ENCODE data around the gene CDC42SE2. TPM values are rescaled to one million over a fixed set of nuclear protein-coding genes. Genes with fewer than 3 reads are reported as not detected.

The CDC42SE2 gene
- total RNA-seq, 1 donor from 2014 or later = 73.2 TPM

DNA sequence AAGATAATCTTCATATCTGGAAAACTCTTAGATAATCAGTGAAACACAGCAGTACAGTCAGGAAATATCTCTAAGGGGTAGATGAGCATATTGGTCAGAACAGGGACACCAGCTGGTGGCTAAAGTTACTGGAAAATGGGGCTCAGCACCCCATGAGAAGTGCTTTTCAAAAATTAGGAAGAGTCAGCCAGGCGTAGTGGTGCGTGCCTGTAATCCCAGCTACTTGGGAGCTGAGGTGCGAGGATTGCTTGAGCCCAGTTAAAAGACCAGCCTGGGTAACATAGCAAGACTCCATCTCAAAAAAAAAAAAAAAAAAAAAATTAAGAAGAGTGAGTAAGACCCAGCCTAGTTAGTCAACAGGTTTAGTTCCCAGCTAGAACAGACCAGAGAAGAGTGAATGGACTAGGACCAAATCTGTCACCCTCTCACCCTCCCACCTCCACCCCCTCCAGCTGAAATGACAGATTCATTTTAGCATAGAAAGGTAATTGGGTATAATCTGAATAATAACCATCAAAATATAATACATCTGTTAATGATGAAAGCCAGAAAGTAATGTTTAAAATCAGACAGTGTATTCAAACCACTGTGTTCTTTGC is 120.9 kb downstream of the CDC42SE2 start:
- TF ChIP-seq, protein P1, sequence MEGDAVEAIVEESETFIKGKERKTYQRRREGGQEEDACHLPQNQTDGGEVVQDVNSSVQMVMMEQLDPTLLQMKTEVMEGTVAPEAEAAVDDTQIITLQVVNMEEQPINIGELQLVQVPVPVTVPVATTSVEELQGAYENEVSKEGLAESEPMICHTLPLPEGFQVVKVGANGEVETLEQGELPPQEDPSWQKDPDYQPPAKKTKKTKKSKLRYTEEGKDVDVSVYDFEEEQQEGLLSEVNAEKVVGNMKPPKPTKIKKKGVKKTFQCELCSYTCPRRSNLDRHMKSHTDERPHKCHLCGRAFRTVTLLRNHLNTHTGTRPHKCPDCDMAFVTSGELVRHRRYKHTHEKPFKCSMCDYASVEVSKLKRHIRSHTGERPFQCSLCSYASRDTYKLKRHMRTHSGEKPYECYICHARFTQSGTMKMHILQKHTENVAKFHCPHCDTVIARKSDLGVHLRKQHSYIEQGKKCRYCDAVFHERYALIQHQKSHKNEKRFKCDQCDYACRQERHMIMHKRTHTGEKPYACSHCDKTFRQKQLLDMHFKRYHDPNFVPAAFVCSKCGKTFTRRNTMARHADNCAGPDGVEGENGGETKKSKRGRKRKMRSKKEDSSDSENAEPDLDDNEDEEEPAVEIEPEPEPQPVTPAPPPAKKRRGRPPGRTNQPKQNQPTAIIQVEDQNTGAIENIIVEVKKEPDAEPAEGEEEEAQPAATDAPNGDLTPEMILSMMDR (IDR thresholded peaks at IDR 0.05; ENCODE audit: insufficient read depth, low read length, severe bottlenecking) = no peak
- DNase-seq (ENCODE audit: low read depth) (no peak), FAIRE-seq (no peak)
- H3K4me3 ChIP-seq (ENCODE audit: low read depth, low read length) = no peak overlapping the region
- peaks cover 3% of the 10 kb centered on the region for H3K36me3 ChIP-seq (ENCODE audit: control insufficient read depth, insufficient read depth, low read length)
- H3K27me3 ChIP-seq (ENCODE audit: control insufficient read depth, insufficient read depth, low read length) = no peaks in the 10 kb centered on the region

GRCh38 chr5:131386124-131386523 is 122.3 kb downstream of the CDC42SE2 start:
- H3K36me3 ChIP-seq (ENCODE audit: control insufficient read depth, insufficient read depth, low read length) = peaks cover 4% of the 10 kb centered on the region
- FAIRE-seq (no peak), DNase-seq (ENCODE audit: low read depth) (no peak)
- no peak overlapping the region for H3K4me3 ChIP-seq (ENCODE audit: low read depth, low read length)
- TF ChIP-seq, protein P1 (IDR thresholded peaks at IDR 0.05; ENCODE audit: insufficient read depth, low read length, severe bottlenecking) = no peak
- no peaks in the 10 kb centered on the region for H3K27me3 ChIP-seq (ENCODE audit: control insufficient read depth, insufficient read depth, low read length)

DNA sequence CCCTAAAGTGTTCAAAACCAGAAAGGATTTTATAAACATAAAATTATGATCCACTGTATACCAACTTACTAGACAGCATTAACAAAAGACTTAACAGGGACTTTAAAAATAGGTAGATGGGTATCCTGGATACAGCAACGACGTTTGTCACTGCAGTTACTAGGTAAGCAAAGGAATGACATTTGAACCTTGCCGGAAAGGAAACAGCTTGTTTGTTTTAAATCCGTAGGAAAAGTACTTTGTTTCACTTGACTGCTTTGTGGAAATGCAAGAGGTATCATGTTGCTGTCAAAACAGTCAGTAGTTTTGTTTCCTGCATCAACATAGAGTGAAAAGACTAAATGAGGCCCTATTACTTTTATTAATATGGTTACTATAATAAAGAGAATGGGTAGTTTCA is 122.9 kb downstream of the CDC42SE2 start:
- H3K4me3 ChIP-seq (ENCODE audit: low read depth, low read length) = no peak overlapping the region
- FAIRE-seq (no peak), DNase-seq (ENCODE audit: low read depth) (no peak)
- TF ChIP-seq, protein P1 (IDR thresholded peaks at IDR 0.05; ENCODE audit: insufficient read depth, low read length, severe bottlenecking) = no peak
- no peaks in the 10 kb centered on the region for H3K27me3 ChIP-seq (ENCODE audit: control insufficient read depth, insufficient read depth, low read length)
- peaks cover 5% of the 10 kb centered on the region for H3K36me3 ChIP-seq (ENCODE audit: control insufficient read depth, insufficient read depth, low read length)

DNA sequence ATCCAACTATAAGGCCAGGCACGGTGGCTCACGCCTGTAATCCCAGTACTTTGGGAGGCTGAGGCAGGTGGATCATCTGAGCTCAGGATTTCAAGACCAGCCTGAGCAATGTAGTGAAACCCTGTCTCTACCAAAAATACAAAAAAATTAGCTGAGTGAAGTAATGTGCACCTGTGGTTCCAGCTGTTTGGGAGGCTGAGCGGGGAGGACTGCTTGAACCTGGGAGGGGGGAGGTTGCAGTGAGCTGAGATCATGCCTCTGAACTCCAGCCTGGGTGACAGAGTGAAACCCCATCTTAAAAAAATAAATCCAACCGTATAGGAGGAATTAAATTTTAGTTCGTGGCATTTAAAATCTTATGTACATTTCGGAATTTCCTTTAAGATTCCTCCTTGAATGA is 123.4 kb downstream of the CDC42SE2 start:
- TF ChIP-seq, protein P1 (IDR thresholded peaks at IDR 0.05; ENCODE audit: insufficient read depth, low read length, severe bottlenecking) = no peak
- DNase-seq (ENCODE audit: low read depth) (no peak), FAIRE-seq (no peak)
- Histone ChIP-seq H3K4me3 (ENCODE audit: low read depth, low read length) (no peak overlapping the region), H3K27me3 (ENCODE audit: control insufficient read depth, insufficient read depth, low read length) (no peaks in the 10 kb centered on the region), H3K36me3 (ENCODE audit: control insufficient read depth, insufficient read depth, low read length) (peaks cover 6% of the 10 kb centered on the region)

GRCh38 chr5:131389096-131389868 is 125.4 kb downstream of the CDC42SE2 start:
- TF ChIP-seq, protein P1 (IDR thresholded peaks at IDR 0.05; ENCODE audit: insufficient read depth, low read length, severe bottlenecking) = no peak
- FAIRE-seq = no peak

More at GRCh38 chr5:131389096-131389868, 125.4 kb downstream of the CDC42SE2 start:
- H3K27me3 ChIP-seq (ENCODE audit: control insufficient read depth, insufficient read depth, low read length) = no peaks in the 10 kb centered on the region
- peaks cover 6% of the 10 kb centered on the region for H3K36me3 ChIP-seq (ENCODE audit: control insufficient read depth, insufficient read depth, low read length)
- no peak overlapping the region for H3K4me3 ChIP-seq (ENCODE audit: low read depth, low read length)
- no peak for DNase-seq (ENCODE audit: low read depth)
